RWPE2 (cell line): ENCODE measurements around the gene AXL.

Experiments used
- ATAC-seq: fragments of 200-7000 bp; cut with Tn5 transposase; 3 replicates; pipeline ENCODE4 v1.9.1; 2021; ENCODE audit warnings: low read depth
- DNase-seq: peaks from one replicate; pipeline ENCODE4 v3.0.0-alpha.2; 2020; ENCODE audit warnings: low spot score
- H3K27ac ChIP-seq: fragments of 450-650 bp; 2 replicates; pipeline ENCODE4 v1.5.1; 2017; ENCODE audit warnings: mild to moderate bottlenecking; ENCODE audit not compliant: poor library complexity, severe bottlenecking
- H3K27me3 ChIP-seq: fragments of 250-450 bp; sonication (Bioruptor Pico); 2 replicates; pipeline ENCODE4 v1.5.1; 2021; ENCODE audit warnings: mild to moderate bottlenecking, moderate library complexity; ENCODE audit not compliant: insufficient read depth, poor library complexity, severe bottlenecking
- H3K36me3 ChIP-seq: fragments of 250-450 bp; sonication (Bioruptor Pico); 2 replicates; pipeline ENCODE4 v1.5.1; 2020; ENCODE audit warnings: low read depth, mild to moderate bottlenecking, moderate library complexity
- H3K4me1 ChIP-seq: fragments of 250-450 bp; sonication (Bioruptor Pico); 2 replicates; pipeline ENCODE4 v1.5.1; 2021; ENCODE audit warnings: mild to moderate bottlenecking, moderate library complexity; ENCODE audit not compliant: insufficient read depth, poor library complexity, severe bottlenecking
- H3K4me3 ChIP-seq: fragments of 250-450 bp; sonication (Bioruptor Pico); 2 replicates; pipeline ENCODE4 v1.5.1; 2021; ENCODE audit warnings: mild to moderate bottlenecking, moderate library complexity; ENCODE audit not compliant: severe bottlenecking
- H3K9me3 ChIP-seq: fragments of 250-450 bp; sonication (Bioruptor Pico); 2 replicates; pipeline ENCODE4 v1.5.1; 2021; ENCODE audit warnings: mild to moderate bottlenecking, moderate library complexity; ENCODE audit not compliant: severe bottlenecking
- TF ChIP-seq, protein P1 (sequence below): fragments of 450-650 bp; IDR thresholded peaks from one replicate; pipeline ENCODE4 v1.5.1; 2017; ENCODE audit warnings: mild to moderate bottlenecking, moderate library complexity; ENCODE audit not compliant: poor library complexity, severe bottlenecking

Gene AXL

DNA sequence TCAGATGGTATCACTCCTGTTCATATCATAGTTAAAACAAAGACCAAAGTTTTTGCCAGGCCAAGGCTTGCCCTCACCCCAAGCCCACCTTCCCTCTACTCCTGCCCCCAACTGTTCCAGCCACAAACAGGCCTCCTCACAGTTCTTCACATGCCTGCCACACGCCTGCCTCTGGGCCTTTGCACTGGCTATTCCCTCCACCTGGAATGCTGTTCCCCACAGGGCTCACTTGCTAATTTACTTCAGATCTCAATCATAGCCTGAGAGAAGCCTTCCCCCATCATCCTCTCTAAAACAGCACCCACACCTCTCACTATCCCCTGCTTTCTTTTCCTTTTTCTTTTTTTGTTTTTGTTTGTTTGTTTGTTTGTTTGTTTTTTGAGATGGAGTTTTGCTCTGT lies 4.9 kb upstream of the AXL start:
- Histone ChIP-seq H3K4me1 (no peaks in the 10 kb centered on the region), H3K27ac (peak overlapping the region; percentile 8), H3K9me3 (no peaks in the 10 kb centered on the region), H3K27me3 (no peaks in the 10 kb centered on the region), H3K36me3 (no peaks in the 10 kb centered on the region), H3K4me3 (no peak overlapping the region)
- TF ChIP-seq, protein P1, sequence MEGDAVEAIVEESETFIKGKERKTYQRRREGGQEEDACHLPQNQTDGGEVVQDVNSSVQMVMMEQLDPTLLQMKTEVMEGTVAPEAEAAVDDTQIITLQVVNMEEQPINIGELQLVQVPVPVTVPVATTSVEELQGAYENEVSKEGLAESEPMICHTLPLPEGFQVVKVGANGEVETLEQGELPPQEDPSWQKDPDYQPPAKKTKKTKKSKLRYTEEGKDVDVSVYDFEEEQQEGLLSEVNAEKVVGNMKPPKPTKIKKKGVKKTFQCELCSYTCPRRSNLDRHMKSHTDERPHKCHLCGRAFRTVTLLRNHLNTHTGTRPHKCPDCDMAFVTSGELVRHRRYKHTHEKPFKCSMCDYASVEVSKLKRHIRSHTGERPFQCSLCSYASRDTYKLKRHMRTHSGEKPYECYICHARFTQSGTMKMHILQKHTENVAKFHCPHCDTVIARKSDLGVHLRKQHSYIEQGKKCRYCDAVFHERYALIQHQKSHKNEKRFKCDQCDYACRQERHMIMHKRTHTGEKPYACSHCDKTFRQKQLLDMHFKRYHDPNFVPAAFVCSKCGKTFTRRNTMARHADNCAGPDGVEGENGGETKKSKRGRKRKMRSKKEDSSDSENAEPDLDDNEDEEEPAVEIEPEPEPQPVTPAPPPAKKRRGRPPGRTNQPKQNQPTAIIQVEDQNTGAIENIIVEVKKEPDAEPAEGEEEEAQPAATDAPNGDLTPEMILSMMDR: no peak
- no peak for DNase-seq
- ATAC-seq: no peak

DNA sequence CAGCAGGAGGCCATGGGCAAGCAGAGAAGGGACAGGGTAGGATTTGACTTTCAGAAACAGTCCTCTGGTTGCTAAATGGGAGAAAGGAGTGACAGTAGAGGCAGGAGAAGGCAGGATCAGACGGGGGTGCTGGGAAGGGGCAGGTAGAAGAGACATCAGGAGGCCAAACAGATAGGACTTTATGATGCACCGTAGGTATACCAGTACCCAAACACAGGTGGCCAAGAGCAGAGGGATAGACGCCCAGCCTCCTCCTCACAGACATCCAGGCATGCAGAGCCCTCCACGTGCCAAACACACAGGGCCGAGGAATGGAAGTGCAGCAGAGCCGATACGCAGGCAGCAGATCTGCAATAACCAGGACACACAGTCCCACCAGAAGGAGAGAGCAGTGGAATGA lies 1.3 kb upstream of the AXL start:
- peak overlapping the region; percentile 67 for H3K4me3 ChIP-seq
- DNase-seq (no peak), ATAC-seq (no peak)
- peaks cover 24% of the 10 kb centered on the region for H3K36me3 ChIP-seq
- no peaks in the 10 kb centered on the region for H3K9me3 ChIP-seq
- TF ChIP-seq, protein P1: no peak
- H3K27ac ChIP-seq: peak overlapping the region; percentile 95
- peaks cover 10% of the 10 kb centered on the region for H3K4me1 ChIP-seq
- H3K27me3 ChIP-seq: no peaks in the 10 kb centered on the region

DNA sequence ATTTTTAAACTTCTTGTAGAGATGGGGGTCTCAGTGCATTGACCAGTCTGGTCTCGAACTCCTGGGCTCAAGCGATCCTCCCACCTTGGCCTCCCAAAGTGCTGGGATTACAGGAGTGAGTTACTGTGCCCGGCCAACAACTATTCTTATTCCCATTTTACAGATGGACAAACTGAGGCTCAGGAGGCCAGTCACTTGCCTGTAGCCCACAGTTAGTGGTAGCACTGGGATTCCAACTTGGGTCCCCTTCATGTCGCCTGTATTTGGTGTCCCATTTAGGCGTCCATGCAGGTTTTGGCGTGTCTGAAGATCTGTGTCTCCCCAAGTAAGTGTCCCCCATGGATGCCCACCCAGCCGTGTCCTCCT lies 791 bp upstream of the AXL start:
- Histone ChIP-seq H3K27ac (peak overlapping the region; percentile 95), H3K4me1 (peaks cover 15% of the 10 kb centered on the region), H3K4me3 (peak overlapping the region; percentile 67), H3K27me3 (no peaks in the 10 kb centered on the region), H3K9me3 (no peaks in the 10 kb centered on the region), H3K36me3 (peaks cover 29% of the 10 kb centered on the region)
- TF ChIP-seq, protein P1: no peak
- ATAC-seq (no peak), DNase-seq (no peak)

DNA sequence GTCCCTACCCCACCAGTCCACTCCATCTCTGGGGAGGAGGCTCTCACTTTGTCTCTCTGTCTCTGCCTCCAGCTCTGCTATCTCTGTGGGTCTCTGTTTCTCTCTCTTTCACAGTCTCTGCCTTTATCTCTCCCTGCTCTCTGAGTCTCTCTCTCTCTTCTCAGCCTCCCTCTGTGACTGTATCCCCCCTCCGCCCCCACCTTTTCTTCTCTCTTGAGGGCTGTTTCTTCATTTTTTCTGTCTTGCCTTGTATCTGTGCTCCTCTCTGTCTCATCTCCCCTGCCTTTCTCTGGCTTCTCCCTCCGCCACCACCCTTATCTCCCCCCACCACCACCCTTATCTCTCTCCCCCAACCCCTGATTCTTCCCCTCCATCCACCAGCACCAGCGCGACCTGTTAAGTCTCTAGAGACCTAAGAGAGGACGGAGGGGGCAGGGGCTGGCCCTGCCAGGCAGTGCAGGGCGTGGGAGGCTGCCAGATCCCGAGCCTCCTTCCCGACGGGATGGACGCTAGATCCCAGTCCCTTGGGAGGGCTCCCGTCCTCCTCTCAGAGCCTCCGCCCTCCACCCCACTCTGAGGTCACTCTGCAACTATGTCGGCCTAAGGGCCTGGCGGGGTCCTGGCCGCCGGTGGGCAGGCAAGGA lies 1.0 kb downstream of the AXL start:
- no peak for DNase-seq
- H3K27me3 ChIP-seq: no peaks in the 10 kb centered on the region
- H3K36me3 ChIP-seq: peaks cover 43% of the 10 kb centered on the region
- ATAC-seq: 0 out of 3 replicates have a peak, but pooled peaks have one; percentile 1
- H3K4me1 ChIP-seq: peaks cover 33% of the 10 kb centered on the region
- TF ChIP-seq, protein P1: no peak
- H3K27ac ChIP-seq: peak overlapping the region; percentile 95
- peak overlapping the region; percentile 67 for H3K4me3 ChIP-seq
- H3K9me3 ChIP-seq: no peaks in the 10 kb centered on the region

DNA sequence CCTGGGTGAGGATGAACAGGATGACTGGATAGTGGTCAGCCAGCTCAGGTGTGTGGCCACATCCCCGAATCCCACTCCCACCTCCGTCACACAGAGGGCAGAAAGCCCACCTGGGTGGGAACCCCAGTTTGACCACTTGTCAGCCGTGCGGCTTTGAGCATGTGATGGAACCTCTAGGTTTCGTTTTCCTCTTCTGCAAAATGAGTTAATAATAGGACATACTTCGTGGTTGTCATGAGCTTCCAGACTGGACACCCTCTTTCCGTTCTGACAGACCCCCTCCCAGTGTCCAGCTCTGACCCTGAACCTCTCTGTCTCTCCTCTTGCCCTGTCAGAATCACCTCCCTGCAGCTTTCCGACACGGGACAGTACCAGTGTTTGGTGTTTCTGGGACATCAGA lies 1.8 kb downstream of the AXL start:
- H3K4me3 ChIP-seq: peak overlapping the region; percentile 67
- H3K27ac ChIP-seq: peak overlapping the region; percentile 95
- H3K4me1 ChIP-seq: peaks cover 38% of the 10 kb centered on the region
- peaks cover 48% of the 10 kb centered on the region for H3K36me3 ChIP-seq
- ATAC-seq (no peak), DNase-seq (no peak)
- no peaks in the 10 kb centered on the region for H3K27me3 ChIP-seq
- H3K9me3 ChIP-seq: no peaks in the 10 kb centered on the region
- TF ChIP-seq, protein P1: no peak
